GM18873 (cell line): ENCODE measurements around the gene AGBL1.

ENCODE experiments used
- ATAC-seq: cut with Tn5 transposase; IDR thresholded peaks from one replicate; pipeline ENCODE4 v1.9.1; 2021; ENCODE audit warnings: mild to moderate bottlenecking, moderate library complexity, moderate number of reproducible peaks; ENCODE audit not compliant: unreplicated experiment, low FRiP score

Gene AGBL1

GRCh38 chr15:86162172-86162591 lies 82.5 kb downstream of the AGBL1 start:
- ATAC-seq: no peak

- ATAC-seq: no peak
These were observed 83.0 kb downstream of the AGBL1 start for GRCh38 chr15:86162641-86163040.

- ATAC-seq: no peak
These were observed 84.1 kb downstream of the AGBL1 start for GRCh38 chr15:86163816-86164215.

GRCh38 chr15:86164232-86164898 lies 84.7 kb downstream of the AGBL1 start:
- ATAC-seq: no peak

GRCh38 chr15:86165265-86166211 lies 85.9 kb downstream of the AGBL1 start:
- no peak for ATAC-seq

GRCh38 chr15:86167841-86168240 lies 88.2 kb downstream of the AGBL1 start:
- no peak for ATAC-seq

DNA sequence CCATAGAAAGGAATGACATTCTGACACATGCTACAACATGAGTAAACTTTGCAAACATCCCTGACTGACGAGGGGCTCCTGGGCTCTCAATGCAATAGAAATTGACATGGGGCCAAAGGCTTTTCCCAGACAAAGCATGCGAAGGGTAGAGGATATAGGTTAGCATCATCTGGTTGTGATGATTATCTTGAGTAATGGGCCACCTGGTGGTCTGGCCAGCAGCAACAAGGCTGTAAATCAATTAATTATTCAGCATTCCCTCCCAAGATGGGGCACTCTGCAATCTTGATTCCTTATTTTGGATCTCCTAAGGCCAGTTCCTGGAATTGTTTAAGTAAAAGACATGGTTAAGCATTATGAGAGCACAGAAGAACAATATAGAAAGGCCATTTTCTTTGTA lies 99.2 kb downstream of the AGBL1 start:
- no peak for ATAC-seq

GRCh38 chr15:86183596-86184491 lies 104.2 kb downstream of the AGBL1 start:
- ATAC-seq: no peak

GRCh38 chr15:86193716-86194380 lies 114.2 kb downstream of the AGBL1 start:
- ATAC-seq: no peak

DNA sequence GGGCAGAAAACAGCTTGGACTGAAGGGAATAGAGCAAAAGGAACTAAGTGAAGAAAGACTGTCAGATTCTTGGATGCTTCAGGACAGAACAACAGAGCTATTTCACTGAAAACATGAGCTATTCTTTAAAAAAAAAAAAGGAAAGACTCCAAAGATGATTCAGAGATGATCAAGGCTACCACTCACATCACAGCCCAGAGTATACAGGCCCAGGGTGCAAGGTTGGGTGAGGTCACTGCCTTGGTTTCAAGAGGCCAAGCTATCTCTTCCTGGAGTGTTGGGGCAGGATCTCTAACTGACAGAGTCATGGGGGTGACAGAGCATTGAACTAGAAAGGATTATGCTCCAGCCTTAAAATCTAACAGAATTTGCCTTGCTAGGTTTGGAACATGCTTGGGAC lies 118.1 kb downstream of the AGBL1 start:
- no peak for ATAC-seq

DNA sequence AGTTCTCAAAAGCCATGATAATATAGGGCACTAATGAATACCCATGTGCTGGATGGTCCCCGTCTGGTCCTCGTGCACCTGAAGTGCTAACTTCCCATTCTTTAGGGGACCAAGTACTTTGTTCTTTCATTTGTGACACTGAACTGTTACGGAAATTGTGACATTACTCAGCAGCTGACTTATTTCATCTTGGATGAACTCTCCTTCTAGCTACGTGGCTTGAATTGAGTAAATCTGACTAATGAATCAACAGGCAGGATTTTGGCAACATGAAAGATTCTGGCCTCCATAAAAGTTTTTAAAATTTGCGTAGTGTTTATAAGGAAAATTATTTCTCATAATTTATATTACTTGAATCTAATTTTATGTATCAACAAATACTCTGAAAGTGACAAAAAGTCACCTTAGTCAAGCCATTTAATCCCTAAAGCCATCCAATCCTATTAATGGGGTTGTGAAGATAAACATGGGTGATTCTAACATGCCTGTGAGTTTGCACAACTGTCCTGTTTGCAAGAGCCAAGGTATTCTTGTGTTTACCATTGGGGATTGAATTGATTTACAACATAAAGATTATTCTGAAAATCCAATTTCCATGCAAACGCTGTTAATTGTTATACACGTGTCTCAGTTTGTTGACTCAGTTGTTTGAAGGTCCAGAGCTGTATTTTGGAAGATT lies 119.9 kb downstream of the AGBL1 start:
- no peak for ATAC-seq

GRCh38 chr15:86201313-86202008 lies 121.8 kb downstream of the AGBL1 start:
- no peak for ATAC-seq

DNA sequence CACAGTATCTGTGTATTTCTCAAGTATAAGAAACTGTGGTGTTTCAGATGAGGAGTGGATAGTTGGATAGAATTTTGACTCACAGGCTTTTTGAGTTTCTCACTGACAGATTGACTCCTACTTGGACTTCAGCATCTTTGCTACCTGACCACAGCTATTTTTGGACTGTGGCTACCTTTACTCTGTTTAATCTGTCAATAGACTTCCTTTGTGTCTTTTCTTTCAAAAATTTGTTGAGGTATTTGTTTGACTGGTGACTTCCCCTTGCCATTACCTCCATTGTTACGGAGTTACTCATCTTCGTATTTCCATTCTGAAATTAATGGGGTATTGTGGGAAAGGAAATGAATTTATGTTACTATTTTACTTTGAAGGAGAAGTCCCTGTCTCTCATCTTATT lies 123.8 kb downstream of the AGBL1 start:
- ATAC-seq: no peak

DNA sequence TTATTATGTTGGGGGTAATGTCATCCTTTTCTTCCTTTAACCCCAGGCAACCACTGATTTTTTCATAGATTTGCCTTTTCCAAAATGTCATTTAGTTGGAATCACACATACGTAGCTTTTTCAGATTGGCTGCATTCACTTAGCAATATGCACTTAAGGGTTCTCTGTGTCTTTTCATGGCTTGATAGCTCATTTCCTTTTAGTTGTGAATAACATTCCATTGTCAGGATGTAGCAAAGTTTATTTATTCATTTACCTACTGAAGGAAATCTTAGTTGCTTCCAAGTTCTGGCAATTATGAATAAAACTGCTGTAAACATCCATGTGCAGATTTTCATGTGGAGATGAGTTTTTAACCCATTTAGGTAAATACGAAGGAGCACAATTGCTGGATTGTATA lies 125.4 kb downstream of the AGBL1 start:
- ATAC-seq: no peak

DNA sequence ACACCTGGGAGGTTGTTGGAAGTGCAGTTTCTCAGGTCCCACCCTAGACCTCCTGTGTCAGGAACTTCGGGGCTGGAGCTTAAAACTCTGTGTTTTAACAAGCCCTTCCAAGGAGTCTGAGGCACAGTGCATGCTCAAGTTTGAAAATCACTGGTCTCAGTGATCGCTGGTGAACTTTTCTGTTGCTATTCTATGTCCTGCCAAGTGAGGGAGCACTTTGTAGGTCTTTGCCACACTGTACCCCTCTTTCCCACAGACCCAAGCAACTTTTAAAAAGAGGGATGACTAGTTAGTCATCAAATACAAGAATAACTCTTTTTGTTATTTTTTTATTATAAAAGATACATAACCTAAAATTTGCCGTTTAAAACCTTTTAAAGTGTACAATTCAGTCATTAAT lies 133.7 kb downstream of the AGBL1 start:
- no peak for ATAC-seq

- ATAC-seq: no peak
These were observed 134.2 kb downstream of the AGBL1 start for GRCh38 chr15:86213888-86214287.

DNA sequence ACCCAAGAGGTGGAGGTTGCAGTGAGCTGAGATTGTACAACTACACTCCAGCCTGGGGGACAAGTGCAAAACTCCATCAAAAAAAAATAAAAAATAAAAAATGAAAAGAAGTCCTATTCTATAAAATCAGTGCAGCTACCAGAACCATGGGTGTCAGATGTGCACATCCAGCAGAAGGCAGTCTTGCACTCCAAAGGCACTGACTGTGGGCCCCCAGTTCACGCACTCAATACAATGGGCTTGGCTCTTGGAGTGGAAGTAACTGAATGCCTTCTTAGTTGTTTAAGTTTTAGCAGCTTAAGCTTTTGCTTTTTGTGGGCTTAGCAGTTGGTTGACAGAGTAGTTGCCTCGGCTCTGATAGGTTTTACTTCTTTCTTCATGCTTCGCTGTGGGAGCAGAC lies 141.4 kb downstream of the AGBL1 start:
- ATAC-seq: no peak

- no peak for ATAC-seq
These were observed 149.6 kb downstream of the AGBL1 start for GRCh38 chr15:86229306-86229705.

- ATAC-seq: no peak
These were observed 150.3 kb downstream of the AGBL1 start for GRCh38 chr15:86229936-86230335.
